Measurements from ENCODE around the gene ZC3H12D. TPM values are rescaled to one million over a fixed set of nuclear protein-coding genes. Genes with fewer than 3 reads are reported as not detected.

ZC3H12D gene
- total RNA-seq, 6 experiments from 2014 or later: 0.05 to 0.16 (median 0.10) TPM; not detected in 2

- Mint-ChIP-seq H3K4me3 (no peak overlapping the region), H3K36me3 (ENCODE audit: low read depth) (peaks cover 43% of the 10 kb centered on the region), H3K27ac (peak overlapping the region; percentile 53; the same call in 1 of the 2 replicates), H3K9me3 (no peaks in the 10 kb centered on the region), H3K4me1 (ENCODE audit: low read depth) (peaks cover 10% of the 10 kb centered on the region; the same call in 1 of the 2 replicates), H3K27me3 (ENCODE audit: insufficient read depth) (peaks cover 1% of the 10 kb centered on the region; the same call in 1 of the 2 replicates)
- TF ChIP-seq, protein P1, sequence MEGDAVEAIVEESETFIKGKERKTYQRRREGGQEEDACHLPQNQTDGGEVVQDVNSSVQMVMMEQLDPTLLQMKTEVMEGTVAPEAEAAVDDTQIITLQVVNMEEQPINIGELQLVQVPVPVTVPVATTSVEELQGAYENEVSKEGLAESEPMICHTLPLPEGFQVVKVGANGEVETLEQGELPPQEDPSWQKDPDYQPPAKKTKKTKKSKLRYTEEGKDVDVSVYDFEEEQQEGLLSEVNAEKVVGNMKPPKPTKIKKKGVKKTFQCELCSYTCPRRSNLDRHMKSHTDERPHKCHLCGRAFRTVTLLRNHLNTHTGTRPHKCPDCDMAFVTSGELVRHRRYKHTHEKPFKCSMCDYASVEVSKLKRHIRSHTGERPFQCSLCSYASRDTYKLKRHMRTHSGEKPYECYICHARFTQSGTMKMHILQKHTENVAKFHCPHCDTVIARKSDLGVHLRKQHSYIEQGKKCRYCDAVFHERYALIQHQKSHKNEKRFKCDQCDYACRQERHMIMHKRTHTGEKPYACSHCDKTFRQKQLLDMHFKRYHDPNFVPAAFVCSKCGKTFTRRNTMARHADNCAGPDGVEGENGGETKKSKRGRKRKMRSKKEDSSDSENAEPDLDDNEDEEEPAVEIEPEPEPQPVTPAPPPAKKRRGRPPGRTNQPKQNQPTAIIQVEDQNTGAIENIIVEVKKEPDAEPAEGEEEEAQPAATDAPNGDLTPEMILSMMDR (IDR thresholded peaks at IDR 0.05): no peak
- DNase-seq: no peak
Observed at GRCh38 chr6:149405823-149406765, 78.7 kb downstream of the ZC3H12D start.

- peaks cover 10% of the 10 kb centered on the region; the same call in 1 of the 2 replicates for H3K4me1 Mint-ChIP-seq (ENCODE audit: low read depth)
- no peak for DNase-seq
- no peak overlapping the region for H3K4me3 Mint-ChIP-seq
- peaks cover 1% of the 10 kb centered on the region; the same call in 1 of the 2 replicates for H3K27me3 Mint-ChIP-seq (ENCODE audit: insufficient read depth)
- peaks cover 49% of the 10 kb centered on the region for H3K36me3 Mint-ChIP-seq (ENCODE audit: low read depth)
- TF ChIP-seq, protein P1 (IDR thresholded peaks at IDR 0.05): no peak
- no peak overlapping the region for H3K27ac Mint-ChIP-seq
- no peaks in the 10 kb centered on the region for H3K9me3 Mint-ChIP-seq
Observed at GRCh38 chr6:149403534-149403933, 81.3 kb downstream of the ZC3H12D start.

GRCh38 chr6:149400050-149400449 is 84.8 kb downstream of the ZC3H12D start, which contains the start of gene SUMO4:
Gene SUMO4, plus strand, starts transcription at chr6:149400262. Its CDS starts 130 bp downstream, at chr6:149400392.
- TF ChIP-seq, protein P1 (IDR thresholded peaks at IDR 0.05): no peak
- H3K36me3 Mint-ChIP-seq (ENCODE audit: low read depth): peaks cover 64% of the 10 kb centered on the region
- peaks cover 6% of the 10 kb centered on the region; the same call in 1 of the 2 replicates for H3K4me1 Mint-ChIP-seq (ENCODE audit: low read depth)

DNA sequence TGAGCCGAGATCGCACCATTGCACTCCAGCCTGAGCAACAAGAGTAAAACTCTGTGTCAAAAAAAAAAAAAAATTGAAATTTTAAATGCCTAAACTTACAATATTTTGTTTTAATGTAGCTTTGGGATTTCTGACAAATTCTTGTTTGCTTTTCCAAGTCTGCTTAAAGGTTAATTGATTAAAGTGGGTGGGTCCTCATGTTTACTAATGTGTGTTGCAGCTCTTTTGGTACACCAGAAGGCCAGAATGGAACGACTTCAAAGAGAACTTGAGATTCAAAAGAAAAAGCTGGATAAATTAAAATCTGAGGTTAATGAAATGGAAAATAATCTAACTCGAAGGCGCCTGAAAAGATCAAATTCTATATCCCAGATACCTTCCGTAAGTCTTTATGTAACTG is 87.4 kb downstream of the ZC3H12D start:
- Mint-ChIP-seq H3K36me3 (ENCODE audit: low read depth) (peaks cover 59% of the 10 kb centered on the region), H3K4me3 (no peak overlapping the region), H3K27ac (no peak overlapping the region), H3K9me3 (no peaks in the 10 kb centered on the region), H3K27me3 (ENCODE audit: insufficient read depth) (peaks cover 1% of the 10 kb centered on the region), H3K4me1 (ENCODE audit: low read depth) (peaks cover 33% of the 10 kb centered on the region)
- no peak for DNase-seq
- TF ChIP-seq, protein P1 (IDR thresholded peaks at IDR 0.05): no peak

More at GRCh38 chr6:149400050-149400449, 84.8 kb downstream of the ZC3H12D start, which contains the start of gene SUMO4:
- H3K4me3 Mint-ChIP-seq: no peak within 1 kb of the TSS
- H3K27ac Mint-ChIP-seq: no peak within 1 kb of the TSS
- peaks cover 1% of the 10 kb centered on the region for H3K27me3 Mint-ChIP-seq (ENCODE audit: insufficient read depth)
- no peak for DNase-seq
- H3K9me3 Mint-ChIP-seq: no peaks in the 10 kb centered on the region

Other genes with a start within 250 kb of the ZC3H12D start
- 10 to 100 TPM; 37.8 to 50.6 (median 44.5) TPM for gene TAB2, start 167.3 kb downstream of the ZC3H12D start, total RNA-seq (2021; fragmentation: NEBNext Ultra II Directional; extraction: Animal tissue kit (Norgen Biotek cat#: 25700))
- gene SUMO4, start 84.8 kb downstream of the ZC3H12D start, total RNA-seq (2021; fragmentation: NEBNext Ultra II Directional; extraction: Animal tissue kit (Norgen Biotek cat#: 25700)): under 1 TPM; 0.28 to 0.63 (median 0.32) TPM
- 10 to 100 TPM; 31.9 to 35.1 (median 34.6) TPM for gene PPIL4, start 61.0 kb upstream of the ZC3H12D start, total RNA-seq (2021; fragmentation: NEBNext Ultra II Directional; extraction: Animal tissue kit (Norgen Biotek cat#: 25700))
- gene GINM1, start 81.4 kb upstream of the ZC3H12D start, total RNA-seq (2021; fragmentation: NEBNext Ultra II Directional; extraction: Animal tissue kit (Norgen Biotek cat#: 25700)): 10 to 100 TPM; 60.9 to 69.3 (median 63.7) TPM
- gene KATNA1, start 163.7 kb upstream of the ZC3H12D start, total RNA-seq (2021; fragmentation: NEBNext Ultra II Directional; extraction: Animal tissue kit (Norgen Biotek cat#: 25700)): 10 to 100 TPM; 14.5 to 16.6 (median 16.1) TPM
- 10 to 100 TPM; 17.8 to 22.2 (median 20.1) TPM for gene LATS1, start 233.1 kb upstream of the ZC3H12D start, total RNA-seq (2021; fragmentation: NEBNext Ultra II Directional; extraction: Animal tissue kit (Norgen Biotek cat#: 25700))